PC-9 (cell line): ENCODE data around the gene GK. TPM values are rescaled to one million over a fixed set of nuclear protein-coding genes. Genes with fewer than 3 reads are reported as not detected.
"Not testable (repeated sequence)": the region's sequence is repeated elsewhere in the genome, so short reads cannot be mapped to it uniquely, and the experiment has no call there.

ENCODE experiments used
- BruUV-seq: library from RNA; stranded (reverse); fragments of 400-500 nt; replicated peaks from 2 replicates; lab custom pipeline; 2021; lab: Mats Ljungman, UMichigan
- CTCF ChIA-PET: fragments of 300-600 bp; sonication (Branson Sonifier 250); formaldehyde crosslinking; loops from one replicate; lab custom pipeline; 2022; ENCODE audit warnings: antibody characterized with exemption; lab: Charles Lee
- POLR2A ChIA-PET: fragments of 300-600 bp; sonication (Branson Sonifier 250); formaldehyde crosslinking; loops from one replicate; lab custom pipeline; 2022; ENCODE audit warnings: antibody characterized with exemption; ENCODE audit not compliant: unreplicated experiment; lab: Charles Lee
- DNase-seq, 2 experiments: peaks; one replicate each; pipeline versions ENCODE4 v3.0.0 to v3.0.0-alpha.2; 2015 to 2022; ENCODE audit warnings: mixed read lengths in 1 of 2
- H2AFZ ChIP-seq: fragments of 200-600 bp; sonication (generic); 2 replicates; pipeline ENCODE4 v1.8.1; 2017; ENCODE audit warnings: antibody characterized with exemption
- H3F3A ChIP-seq: fragments of 200-600 bp; sonication (generic); 2 replicates; pipeline ENCODE4 v1.8.1; 2017; ENCODE audit warnings: antibody characterized with exemption, mild to moderate bottlenecking, low read depth; ENCODE audit not compliant: insufficient read depth
- H3K27ac ChIP-seq: fragments of 200-600 bp; sonication (generic); 2 replicates; pipeline ENCODE4 v1.6.1; 2016; ENCODE audit warnings: mixed run types
- H3K27me3 ChIP-seq: fragments of 200-600 bp; sonication (generic); 2 replicates; pipeline ENCODE4 v1.6.1; 2016; ENCODE audit warnings: low read depth, mixed run types; ENCODE audit not compliant: insufficient read depth
- H3K36me3 ChIP-seq: fragments of 200-600 bp; sonication (generic); 2 replicates; pipeline ENCODE4 v1.6.1; 2016; ENCODE audit warnings: low read depth, mixed run types
- H3K4me1 ChIP-seq: fragments of 200-600 bp; sonication (generic); replicated peaks from 2 replicates; pipeline ENCODE4 v1.6.1; 2016; ENCODE audit warnings: mixed run types; ENCODE audit not compliant: insufficient read depth
- H3K4me2 ChIP-seq: fragments of 200-600 bp; sonication (generic); 2 replicates; pipeline ENCODE4 v1.6.1; 2017; ENCODE audit warnings: mixed run types
- H3K4me3 ChIP-seq: fragments of 200-600 bp; sonication (generic); 2 replicates; pipeline ENCODE4 v1.6.1; 2016; ENCODE audit warnings: mixed run types
- H3K79me2 ChIP-seq: fragments of 200-600 bp; sonication (generic); 2 replicates; pipeline ENCODE4 v1.6.1; 2017; ENCODE audit warnings: low read depth, mixed run types
- H3K9me2 ChIP-seq: fragments of 200-600 bp; sonication (generic); 2 replicates; pipeline ENCODE4 v1.8.1; 2017; ENCODE audit warnings: mild to moderate bottlenecking; ENCODE audit not compliant: insufficient read depth
- H3K9me3 ChIP-seq: fragments of 200-600 bp; sonication (generic); 2 replicates; pipeline ENCODE4 v1.8.1; 2016; ENCODE audit warnings: low read depth; ENCODE audit not compliant: insufficient read depth
- H4K20me1 ChIP-seq: fragments of 200-600 bp; sonication (generic); 2 replicates; pipeline ENCODE4 v1.8.1; 2017; ENCODE audit not compliant: insufficient read depth
- CTCF ChIP-seq: fragments of 200-600 bp; sonication (generic); conservative IDR thresholded peaks from 2 replicates; pipeline ENCODE4 v1.6.1; 2017; ENCODE audit warnings: mixed run types, antibody characterized with exemption, mild to moderate bottlenecking, moderate library complexity
- EZH2 ChIP-seq: fragments of 200-600 bp; sonication (generic); IDR thresholded peaks from 2 replicates; pipeline ENCODE4 v1.8.0; 2017; ENCODE audit warnings: antibody characterized with exemption, low read depth
- intact Hi-C: fragments of 100-400 bp; cut with micrococcal nuclease; formaldehyde crosslinking; loops from one replicate; pipeline ENCODE4 v1.10.0; 2022; ENCODE audit not compliant: unreplicated experiment
- total RNA-seq: library from RNA; stranded (reverse); gene quantifications from 2 replicates; pipeline ENCODE4 v1.2.3, GENCODE V29; 2021

GK gene
- total RNA-seq, 1 experiment from 2014 or later: 5.4 TPM

- intact Hi-C loops: no loop called here
- Histone ChIP-seq H3K27ac (no peak overlapping the region), H2AFZ (no peak overlapping the region), H3F3A (no peaks in the 10 kb centered on the region), H3K27me3 (no peaks in the 10 kb centered on the region), H3K4me1 (0 out of 2 replicates have a peak, but pooled peaks cover 3% of the 10 kb centered on the region), H3K36me3 (no peaks in the 10 kb centered on the region), H3K79me2 (no peaks in the 10 kb centered on the region), H3K9me2 (no peaks in the 10 kb centered on the region), H3K4me2 (no peak overlapping the region), H4K20me1 (no peaks in the 10 kb centered on the region), H3K4me3 (no peak overlapping the region), H3K9me3 (no peaks in the 10 kb centered on the region)
- no TSS peak for BruUV-seq
- ChIA-PET CTCF (no interaction called here), POLR2A (no interaction called here)
- DNase-seq: no peak
- no peak for TF ChIP-seq EZH2
- no peak for TF ChIP-seq CTCF
Measured at GRCh38 chrX:30622361-30622760, 30.9 kb upstream of the GK start.

- Histone ChIP-seq H2AFZ (no peak overlapping the region), H3K4me1 (no peaks in the 10 kb centered on the region), H3K36me3 (no peaks in the 10 kb centered on the region), H3K9me3 (no peaks in the 10 kb centered on the region), H3F3A (no peaks in the 10 kb centered on the region), H3K27me3 (no peaks in the 10 kb centered on the region), H3K4me2 (no peak overlapping the region), H3K27ac (no peak overlapping the region), H4K20me1 (no peaks in the 10 kb centered on the region), H3K9me2 (no peaks in the 10 kb centered on the region), H3K79me2 (no peaks in the 10 kb centered on the region), H3K4me3 (no peak overlapping the region)
- BruUV-seq: no TSS peak
- ChIA-PET POLR2A (no interaction called here), CTCF (interaction anchor here (0.5 kb wide), 1 partner anchor 122 kb away, joined by 7 read pairs; no protein-coding TSS in a partner anchor)
- intact Hi-C loops: no loop called here
- DNase-seq: no peak
- TF ChIP-seq EZH2: no peak
- TF ChIP-seq CTCF: no peak
Measured at GRCh38 chrX:30626402-30626801, 26.8 kb upstream of the GK start.

GRCh38 chrX:30627818-30628652 is 25.2 kb upstream of the GK start:
- Histone ChIP-seq H3K4me3 (no peak overlapping the region), H3K4me1 (no peaks in the 10 kb centered on the region), H4K20me1 (no peaks in the 10 kb centered on the region), H3K9me3 (no peaks in the 10 kb centered on the region), H3K27ac (no peak overlapping the region), H3F3A (no peaks in the 10 kb centered on the region), H2AFZ (no peak overlapping the region), H3K9me2 (no peaks in the 10 kb centered on the region), H3K36me3 (no peaks in the 10 kb centered on the region), H3K27me3 (no peaks in the 10 kb centered on the region), H3K79me2 (no peaks in the 10 kb centered on the region), H3K4me2 (no peak overlapping the region)
- POLR2A ChIA-PET: no interaction called here
- CTCF ChIA-PET: no interaction called here
- no TSS peak for BruUV-seq
- intact Hi-C loops: no loop called here
- no peak for DNase-seq
- no peak for TF ChIP-seq EZH2
- TF ChIP-seq CTCF: no peak

- H3K79me2 ChIP-seq, DNase-seq, H3K27ac ChIP-seq, H3F3A ChIP-seq, H4K20me1 ChIP-seq, H2AFZ ChIP-seq, H3K27me3 ChIP-seq, H3K4me2 ChIP-seq, POLR2A ChIA-PET, H3K9me3 ChIP-seq, intact Hi-C loops, H3K4me3 ChIP-seq, H3K36me3 ChIP-seq, CTCF ChIA-PET, H3K9me2 ChIP-seq, BruUV-seq, H3K4me1 ChIP-seq: not testable (repeated sequence)
Measured at GRCh38 chrX:30634070-30634469, 19.2 kb upstream of the GK start.
